GM18517 (cell line): Measurements from ENCODE around the gene CCDC33.
"Not testable (repeated sequence)": the region's sequence is repeated elsewhere in the genome, so short reads cannot be mapped to it uniquely, and the experiment has no call there.

Source experiments
- ATAC-seq: cut with Tn5 transposase; IDR thresholded peaks from one replicate; pipeline ENCODE4 v1.9.1; 2021; ENCODE audit warnings: mild to moderate bottlenecking, moderate library complexity; ENCODE audit not compliant: unreplicated experiment

Gene CCDC33

GRCh38 chr15:74333093-74333492, 97.0 kb downstream of the CCDC33 start:
- no peak for ATAC-seq

- no peak for ATAC-seq
Observed at GRCh38 chr15:74333662-74334061, 97.5 kb downstream of the CCDC33 start.

- no peak for ATAC-seq
Observed at GRCh38 chr15:74334127-74334526, 98.0 kb downstream of the CCDC33 start.

GRCh38 chr15:74335396-74335795, 99.3 kb downstream of the CCDC33 start:
- ATAC-seq: no peak

- no peak for ATAC-seq
Observed at GRCh38 chr15:74336061-74337005, 100.2 kb downstream of the CCDC33 start.

GRCh38 chr15:74337146-74337545, 101.0 kb downstream of the CCDC33 start:
- ATAC-seq: no peak

- ATAC-seq: no peak
Observed at GRCh38 chr15:74337607-74338211, 101.6 kb downstream of the CCDC33 start.

GRCh38 chr15:74338676-74339075, 102.5 kb downstream of the CCDC33 start:
- ATAC-seq: no peak

GRCh38 chr15:74339371-74339770, 103.2 kb downstream of the CCDC33 start:
- no peak for ATAC-seq

GRCh38 chr15:74340150-74340549, 104.0 kb downstream of the CCDC33 start:
- ATAC-seq: no peak

GRCh38 chr15:74343127-74343796, 107.1 kb downstream of the CCDC33 start:
- no peak for ATAC-seq

- no peak for ATAC-seq
Observed at GRCh38 chr15:74343797-74344127, 107.6 kb downstream of the CCDC33 start.

GRCh38 chr15:74345051-74345450, 108.9 kb downstream of the CCDC33 start:
- no peak for ATAC-seq

GRCh38 chr15:74347757-74348250, 111.7 kb downstream of the CCDC33 start:
- ATAC-seq: no peak

- no peak for ATAC-seq
Observed at GRCh38 chr15:74349241-74349778, 113.2 kb downstream of the CCDC33 start.

GRCh38 chr15:74350295-74351275, 114.5 kb downstream of the CCDC33 start:
- no peak for ATAC-seq

GRCh38 chr15:74351670-74352069, 115.5 kb downstream of the CCDC33 start:
- ATAC-seq: no peak

GRCh38 chr15:74352393-74352910, 116.3 kb downstream of the CCDC33 start:
- ATAC-seq: no peak

- ATAC-seq: not testable (repeated sequence)
Observed at GRCh38 chr15:74353992-74354391, 117.9 kb downstream of the CCDC33 start.

GRCh38 chr15:74356050-74356449, 119.9 kb downstream of the CCDC33 start:
- not testable (repeated sequence) for ATAC-seq
